GM12865 (cell line): ENCODE data around the gene GNB2.
"Not testable (repeated sequence)": the region's sequence is repeated elsewhere in the genome, so short reads cannot be mapped to it uniquely, and the experiment has no call there.

Experiments
- DNase-seq: peaks from one replicate; pipeline ENCODE4 v3.0.0; 2010; ENCODE audit warnings: low read depth
- H3K4me3 ChIP-seq: 2 replicates; pipeline ENCODE4 v1.5.1; 2011; ENCODE audit warnings: mild to moderate bottlenecking, low read depth, low read length, control low read depth
- TF ChIP-seq, protein P1 (sequence below): IDR thresholded peaks from 2 replicates; pipeline ENCODE4 v1.5.1; 2011; ENCODE audit warnings: low read length, control low read depth, low read depth, inconsistent platforms; ENCODE audit not compliant: insufficient read depth; ENCODE audit errors: missing control alignments

The GNB2 gene

GRCh38 chr7:100667331-100668068, 6.0 kb upstream of the GNB2 start:
- H3K4me3 ChIP-seq: no peak overlapping the region
- no peak for DNase-seq
- TF ChIP-seq, protein P1, sequence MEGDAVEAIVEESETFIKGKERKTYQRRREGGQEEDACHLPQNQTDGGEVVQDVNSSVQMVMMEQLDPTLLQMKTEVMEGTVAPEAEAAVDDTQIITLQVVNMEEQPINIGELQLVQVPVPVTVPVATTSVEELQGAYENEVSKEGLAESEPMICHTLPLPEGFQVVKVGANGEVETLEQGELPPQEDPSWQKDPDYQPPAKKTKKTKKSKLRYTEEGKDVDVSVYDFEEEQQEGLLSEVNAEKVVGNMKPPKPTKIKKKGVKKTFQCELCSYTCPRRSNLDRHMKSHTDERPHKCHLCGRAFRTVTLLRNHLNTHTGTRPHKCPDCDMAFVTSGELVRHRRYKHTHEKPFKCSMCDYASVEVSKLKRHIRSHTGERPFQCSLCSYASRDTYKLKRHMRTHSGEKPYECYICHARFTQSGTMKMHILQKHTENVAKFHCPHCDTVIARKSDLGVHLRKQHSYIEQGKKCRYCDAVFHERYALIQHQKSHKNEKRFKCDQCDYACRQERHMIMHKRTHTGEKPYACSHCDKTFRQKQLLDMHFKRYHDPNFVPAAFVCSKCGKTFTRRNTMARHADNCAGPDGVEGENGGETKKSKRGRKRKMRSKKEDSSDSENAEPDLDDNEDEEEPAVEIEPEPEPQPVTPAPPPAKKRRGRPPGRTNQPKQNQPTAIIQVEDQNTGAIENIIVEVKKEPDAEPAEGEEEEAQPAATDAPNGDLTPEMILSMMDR: no peak

DNA sequence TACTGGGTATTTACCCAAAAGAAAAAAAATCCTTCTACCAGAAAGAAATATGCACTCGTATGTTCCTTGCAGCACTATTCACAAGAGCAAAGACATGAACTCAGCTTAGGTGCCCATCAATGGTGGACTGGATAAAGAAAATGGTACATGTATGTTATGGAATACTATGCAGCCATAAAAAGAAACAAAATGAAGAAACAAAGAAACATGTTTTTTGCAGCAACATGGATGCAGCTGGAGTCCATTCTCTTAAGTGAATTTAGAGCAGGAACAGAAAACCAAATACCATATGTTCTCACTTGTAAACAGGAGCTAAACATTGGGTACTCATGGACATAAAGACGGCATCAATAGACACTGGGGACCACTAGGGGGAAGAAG, 5.5 kb upstream of the GNB2 start:
- TF ChIP-seq, protein P1: no peak
- DNase-seq: no peak
- H3K4me3 ChIP-seq: no peak overlapping the region

DNA sequence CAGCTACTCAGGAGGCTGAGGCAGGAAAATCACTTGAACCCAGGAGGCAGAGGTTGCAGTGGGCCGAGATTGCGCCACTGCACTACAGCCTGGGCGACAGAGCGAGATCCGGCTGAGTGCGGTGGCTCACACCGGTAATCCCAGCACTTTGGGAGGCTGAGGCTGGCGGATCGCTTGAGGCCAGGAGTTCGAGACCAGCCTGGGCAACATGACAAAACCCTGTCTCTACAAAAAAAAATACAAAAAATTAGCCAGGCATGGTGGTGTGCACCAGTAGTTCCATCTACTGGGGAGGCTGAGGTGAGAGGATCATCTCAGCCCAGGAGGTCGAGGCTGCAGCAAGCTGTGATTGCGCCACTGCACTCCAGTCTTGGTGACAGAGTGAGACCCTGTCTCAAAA, 4.4 kb upstream of the GNB2 start:
- not testable (repeated sequence) for DNase-seq, H3K4me3 ChIP-seq

DNA sequence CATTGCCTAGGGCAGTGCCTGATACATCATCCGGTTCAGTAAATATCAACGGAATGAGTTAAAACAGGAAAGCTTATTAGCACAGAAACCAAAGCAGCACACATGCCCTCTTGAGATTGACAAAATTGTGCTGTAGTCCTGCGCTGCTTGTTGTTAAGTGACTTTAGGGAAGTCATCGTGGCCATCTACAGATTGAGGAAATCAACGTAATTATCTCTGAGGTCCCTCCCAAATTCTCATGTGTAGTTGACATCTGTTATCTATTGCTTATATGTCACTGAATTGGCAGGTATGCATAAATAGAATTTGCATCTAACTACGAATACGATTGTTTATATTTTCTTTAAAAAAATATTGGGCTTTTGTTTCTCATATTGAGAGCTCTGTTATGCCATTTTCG, 3.5 kb upstream of the GNB2 start:
- TF ChIP-seq, protein P1: no peak
- no peak overlapping the region for H3K4me3 ChIP-seq
- DNase-seq: no peak

DNA sequence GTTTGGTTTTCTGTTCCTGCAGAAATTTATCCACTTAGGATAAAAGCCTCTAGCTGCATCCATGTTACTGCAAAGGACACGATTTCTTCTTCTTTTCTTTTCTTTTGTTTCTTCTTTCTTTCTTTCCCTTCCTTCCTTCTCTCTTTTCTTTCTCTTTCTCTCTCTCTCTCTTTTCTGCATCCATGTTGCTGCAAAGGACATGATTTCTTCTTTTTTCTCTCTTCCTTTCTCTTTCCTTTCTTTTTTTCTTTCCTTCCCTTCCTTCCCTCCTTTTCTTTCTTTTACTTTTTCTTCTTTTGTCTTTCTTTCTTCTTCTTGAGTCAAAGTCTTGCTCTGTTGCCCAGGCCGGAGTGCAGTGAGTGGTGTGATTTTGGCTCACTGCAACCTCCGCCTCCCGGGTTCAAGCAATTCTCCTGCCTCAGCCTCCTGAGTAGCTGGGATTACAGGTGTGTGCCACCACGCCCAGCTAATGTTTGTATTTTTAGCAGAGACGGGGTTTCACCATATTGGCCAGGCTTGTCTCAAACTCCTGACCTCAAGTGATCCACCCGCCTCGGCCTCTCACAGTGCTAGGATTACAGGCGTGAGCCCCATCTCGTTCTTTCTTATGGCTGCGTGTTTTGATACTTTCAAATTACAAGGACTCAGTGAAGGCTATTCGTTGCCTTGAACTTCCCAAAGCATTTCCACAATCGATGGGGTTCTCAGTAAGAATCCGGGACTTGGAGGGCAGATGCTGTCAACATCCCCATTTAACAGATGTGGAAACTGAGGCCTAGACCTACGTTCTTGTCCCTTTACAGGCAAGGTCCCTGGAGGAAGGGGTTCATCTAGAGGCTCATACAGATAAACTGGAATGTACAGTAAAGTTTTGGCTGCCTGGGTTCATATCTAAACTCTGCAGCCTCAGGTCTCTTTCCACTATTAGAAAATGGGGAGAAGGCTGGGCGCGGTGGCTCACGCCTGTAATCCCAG, 1.9 kb upstream of the GNB2 start:
- H3K4me3 ChIP-seq: no peak overlapping the region
- TF ChIP-seq, protein P1: no peak
- DNase-seq: no peak

GRCh38 chr7:100673942-100674410, 436 bp downstream of the GNB2 start:
- peak; percentile 54 for DNase-seq
- peak overlapping the region; percentile 68 for H3K4me3 ChIP-seq
- TF ChIP-seq, protein P1: no peak

DNA sequence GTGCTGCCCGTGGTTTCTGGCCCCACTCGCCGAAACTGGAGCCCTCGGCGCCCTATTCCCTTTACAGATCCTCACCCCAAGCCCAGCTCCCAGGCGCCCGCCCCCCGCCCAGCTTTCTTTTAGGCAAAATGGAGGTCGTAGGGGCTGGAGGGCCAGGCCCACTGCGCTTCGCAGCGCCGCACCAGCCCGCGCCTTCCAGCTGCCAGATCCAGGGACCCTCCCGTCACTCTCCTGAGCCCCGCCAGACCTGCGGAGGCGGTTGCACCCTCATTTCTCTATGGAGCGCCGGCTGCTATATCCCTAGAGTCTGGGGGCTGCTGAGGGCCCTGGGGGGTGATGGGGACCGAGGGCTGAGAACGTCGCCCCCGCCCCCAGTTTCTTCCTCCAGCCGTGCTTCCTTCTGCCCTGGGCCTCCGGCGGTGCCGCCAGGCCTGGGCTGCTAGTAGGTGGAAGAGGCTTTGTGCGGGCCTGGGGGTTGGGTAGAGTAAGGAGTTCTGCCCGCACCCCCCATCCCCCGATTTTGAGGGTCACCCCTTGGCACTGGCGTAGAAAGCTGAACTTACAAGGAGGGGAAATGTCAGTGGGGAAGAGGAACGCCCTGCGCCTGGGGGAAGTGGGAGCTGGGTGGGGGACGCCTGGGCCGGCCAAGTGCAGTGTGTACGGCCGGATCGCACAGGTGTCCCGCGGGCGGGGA, 1.0 kb downstream of the GNB2 start:
- peak overlapping the region; percentile 68 for H3K4me3 ChIP-seq
- TF ChIP-seq, protein P1: no peak
- no peak for DNase-seq
